Activated CD4-positive, alpha-beta memory T cell treated with anti-CD3 and anti-CD28 coated beads for 36 hours (primary cell): ENCODE measurements around the gene MAP3K12. TPM values are rescaled to one million over a fixed set of nuclear protein-coding genes. Genes with fewer than 3 reads are reported as not detected.
A peak's percentile ranks its signal among the peaks of the same experiment; 100 is the strongest.

Source experiments
- CTCF ChIA-PET: fragments of 350-600 bp; sonication (Branson Sonifier 250); formaldehyde crosslinking; loops from one replicate; lab custom pipeline; 2021; ENCODE audit warnings: antibody characterized with exemption, inconsistent platforms; lab: Charles Lee
- POLR2A ChIA-PET: fragments of 350-600 bp; sonication (Branson Sonifier 250); formaldehyde crosslinking; loops from one replicate; lab custom pipeline; 2021; ENCODE audit warnings: antibody characterized with exemption; lab: Charles Lee
- DNase-seq: peaks from one replicate; pipeline ENCODE4 v3.0.0-alpha.2; 2020
- H3K27ac Mint-ChIP-seq: one replicate; pipeline ENCODE4 v1.8.0; 2021; ENCODE audit warnings: mixed read lengths
- H3K27me3 Mint-ChIP-seq: one replicate; pipeline ENCODE4 v1.8.0; 2021; ENCODE audit warnings: mixed read lengths
- H3K36me3 Mint-ChIP-seq: one replicate; pipeline ENCODE4 v1.8.0; 2021; ENCODE audit warnings: mixed read lengths
- H3K4me1 Mint-ChIP-seq: one replicate; pipeline ENCODE4 v1.8.0; 2021; ENCODE audit warnings: low read depth, mixed read lengths
- H3K4me3 Mint-ChIP-seq: one replicate; pipeline ENCODE4 v1.8.0; 2021; ENCODE audit warnings: mild to moderate bottlenecking, mixed read lengths
- H3K9me3 Mint-ChIP-seq: one replicate; pipeline ENCODE4 v1.8.0; 2021; ENCODE audit warnings: mixed read lengths
- intact Hi-C: fragments of 100-400 bp; cut with micrococcal nuclease; formaldehyde crosslinking; loops from one replicate; pipeline ENCODE4 v1.15.1; 2023
- total RNA-seq, 2 experiments: library from RNA; stranded (reverse); gene quantifications; one replicate each; pipeline ENCODE4 v1.2.3, GENCODE V29; 2021

Gene MAP3K12
- total RNA-seq, 2 experiments from 2014 or later: 13.0 to 14.7 TPM

GRCh38 chr12:53507603-53507885 lies 8.3 kb upstream of the MAP3K12 start:
- no peak for DNase-seq
- Mint-ChIP-seq H3K27me3 (no peaks in the 10 kb centered on the region), H3K4me1 (peaks cover 13% of the 10 kb centered on the region), H3K4me3 (no peak overlapping the region), H3K36me3 (no peaks in the 10 kb centered on the region), H3K9me3 (no peaks in the 10 kb centered on the region), H3K27ac (no peak overlapping the region)
- ChIA-PET CTCF (interaction anchor here (1.2 to 2.7 kb wide), 9 partner anchors 8 to 240 kb away, joined by 3 to 22 read pairs (median 13); partner anchors contain the start of genes ESPL1 and MAP3K12), POLR2A (no interaction called here)
- intact Hi-C loops: no loop called here

- Mint-ChIP-seq H3K27me3 (no peaks in the 10 kb centered on the region), H3K4me1 (peaks cover 18% of the 10 kb centered on the region), H3K4me3 (no peak within 1 kb of the TSS), H3K27ac (no peak within 1 kb of the TSS), H3K36me3 (no peaks in the 10 kb centered on the region), H3K9me3 (no peaks in the 10 kb centered on the region)
- ChIA-PET CTCF (interaction anchor here (2.0 to 2.7 kb wide), 4 partner anchors 8 to 29 kb away, joined by 7 to 22 read pairs (median 18); partner anchors contain the start of gene MAP3K12), POLR2A (no interaction called here)
- no peak for DNase-seq
- intact Hi-C loops: no loop called here
These were observed 7.8 kb upstream of the MAP3K12 start, which contains the start of gene NPFF for GRCh38 chr12:53506881-53507602. Gene NPFF (minus strand): TSS chr12:53507484. CDS start chr12:53507474, 10 bp downstream.

GRCh38 chr12:53506450-53506785 lies 7.2 kb upstream of the MAP3K12 start:
- Mint-ChIP-seq H3K36me3 (no peaks in the 10 kb centered on the region), H3K9me3 (no peaks in the 10 kb centered on the region), H3K27ac (no peak overlapping the region), H3K4me3 (no peak overlapping the region), H3K27me3 (no peaks in the 10 kb centered on the region), H3K4me1 (peaks cover 23% of the 10 kb centered on the region)
- ChIA-PET CTCF (interaction anchor here (0.7 to 1.1 kb wide), 2 partner anchors 154 to 185 kb away, joined by 3 read pairs; partner anchors contain the start of gene AAAS), POLR2A (no interaction called here)
- intact Hi-C loops: no loop called here
- DNase-seq: no peak

GRCh38 chr12:53505555-53506449 lies 6.5 kb upstream of the MAP3K12 start:
- CTCF ChIA-PET: interaction anchor here (0.7 to 1.8 kb wide), 3 partner anchors 153 to 185 kb away, joined by 3 to 4 read pairs (median 3); partner anchors contain the start of gene AAAS
- Mint-ChIP-seq H3K9me3 (no peaks in the 10 kb centered on the region), H3K4me1 (peaks cover 23% of the 10 kb centered on the region), H3K27me3 (no peaks in the 10 kb centered on the region), H3K4me3 (no peak overlapping the region), H3K27ac (no peak overlapping the region), H3K36me3 (no peaks in the 10 kb centered on the region)
- DNase-seq: no peak
- POLR2A ChIA-PET: no interaction called here
- intact Hi-C loops: no loop called here

- no peaks in the 10 kb centered on the region for H3K9me3 Mint-ChIP-seq
- no peak overlapping the region for H3K4me3 Mint-ChIP-seq
- intact Hi-C loops: no loop called here
- CTCF ChIA-PET: interaction anchor here (1.1 to 2.0 kb wide), 3 partner anchors 153 to 184 kb away, joined by 3 to 7 read pairs (median 4); partner anchors contain the start of gene AAAS
- H3K27me3 Mint-ChIP-seq: no peaks in the 10 kb centered on the region
- POLR2A ChIA-PET: no interaction called here
- no peak overlapping the region for H3K27ac Mint-ChIP-seq
- DNase-seq: no peak
- peaks cover 25% of the 10 kb centered on the region for H3K4me1 Mint-ChIP-seq
- H3K36me3 Mint-ChIP-seq: no peaks in the 10 kb centered on the region
These were observed 5.8 kb upstream of the MAP3K12 start for GRCh38 chr12:53505086-53505485.

- Mint-ChIP-seq H3K9me3 (no peaks in the 10 kb centered on the region), H3K27me3 (no peaks in the 10 kb centered on the region), H3K36me3 (no peaks in the 10 kb centered on the region), H3K4me3 (no peak overlapping the region), H3K4me1 (peaks cover 29% of the 10 kb centered on the region), H3K27ac (no peak overlapping the region)
- POLR2A ChIA-PET: no interaction called here
- CTCF ChIA-PET: interaction anchor here (1.3 to 2.3 kb wide), 4 partner anchors 27 to 183 kb away, joined by 3 to 7 read pairs (median 4); partner anchors contain the start of gene AAAS
- intact Hi-C loops: no loop called here
- no peak for DNase-seq
These were observed 5.0 kb upstream of the MAP3K12 start for GRCh38 chr12:53504004-53504920.

GRCh38 chr12:53502983-53503728 lies 3.9 kb upstream of the MAP3K12 start:
- H3K4me1 Mint-ChIP-seq: peaks cover 33% of the 10 kb centered on the region
- H3K27me3 Mint-ChIP-seq: no peaks in the 10 kb centered on the region
- no peak overlapping the region for H3K27ac Mint-ChIP-seq
- DNase-seq: no peak
- no peak overlapping the region for H3K4me3 Mint-ChIP-seq
- no peaks in the 10 kb centered on the region for H3K36me3 Mint-ChIP-seq
- ChIA-PET CTCF (interaction anchor here (1.3 to 2.3 kb wide), 3 partner anchors 26 to 182 kb away, joined by 3 to 7 read pairs (median 5); partner anchors contain the start of gene AAAS), POLR2A (no interaction called here)
- H3K9me3 Mint-ChIP-seq: no peaks in the 10 kb centered on the region
- intact Hi-C loops: no loop called here

- peak overlapping the region; percentile 93 for H3K27ac Mint-ChIP-seq
- H3K9me3 Mint-ChIP-seq: no peaks in the 10 kb centered on the region
- ChIA-PET POLR2A (interaction anchor here (1.2 kb wide), 1 partner anchor 10 kb away, joined by 3 read pairs; no protein-coding TSS in a partner anchor), CTCF (interaction anchor here (2.3 kb wide), 1 partner anchor 26 kb away, joined by 5 read pairs; no protein-coding TSS in a partner anchor)
- no peaks in the 10 kb centered on the region for H3K27me3 Mint-ChIP-seq
- peaks cover 39% of the 10 kb centered on the region for H3K4me1 Mint-ChIP-seq
- no peak for DNase-seq
- H3K4me3 Mint-ChIP-seq: peak overlapping the region; percentile 84
- intact Hi-C loops: no loop called here
- no peaks in the 10 kb centered on the region for H3K36me3 Mint-ChIP-seq
These were observed 3.1 kb upstream of the MAP3K12 start for GRCh38 chr12:53502331-53502730.

GRCh38 chr12:53501615-53502181 lies 2.4 kb upstream of the MAP3K12 start:
- CTCF ChIA-PET: interaction anchor here (0.8 to 2.0 kb wide), 12 partner anchors 10 to 180 kb away, joined by 3 to 15 read pairs (median 4); partner anchors contain the start of genes AAAS, ATP5MC2 and SP1
- H3K27me3 Mint-ChIP-seq: no peaks in the 10 kb centered on the region
- H3K27ac Mint-ChIP-seq: peak overlapping the region; percentile 93
- no peaks in the 10 kb centered on the region for H3K9me3 Mint-ChIP-seq
- no peak for DNase-seq
- no peaks in the 10 kb centered on the region for H3K36me3 Mint-ChIP-seq
- H3K4me3 Mint-ChIP-seq: peak overlapping the region; percentile 84
- peaks cover 39% of the 10 kb centered on the region for H3K4me1 Mint-ChIP-seq
- intact Hi-C loops: loop anchor here (1.0 kb wide), 2 partner anchors 125 to 495 kb away; partner anchors contain the start of genes ATF7 and EIF4B
- POLR2A ChIA-PET: interaction anchor here (0.6 to 2.2 kb wide), 8 partner anchors 10 to 456 kb away, joined by 3 to 11 read pairs (median 4); partner anchors contain the start of genes AAAS and ATP5MC2
